Measurements from ENCODE around the gene CRB2.

CRB2 gene

GRCh38 chr9:123353984-123354591 lies 1.9 kb upstream of the CRB2 start:
- H3K4me3 ChIP-seq (ENCODE audit: low read length): no peak overlapping the region
- peak; percentile 88 for TF ChIP-seq CTCF (conservative IDR thresholded peaks at IDR 0.05; ENCODE audit: low read depth, low read length)
- no peak for DNase-seq (ENCODE audit: low read depth)

- DNase-seq (ENCODE audit: low read depth): no peak
- TF ChIP-seq CTCF (conservative IDR thresholded peaks at IDR 0.05; ENCODE audit: low read depth, low read length): no peak
- H3K4me3 ChIP-seq (ENCODE audit: low read length): no peak overlapping the region
These were observed 1.0 kb upstream of the CRB2 start for GRCh38 chr9:123354806-123355508.

GRCh38 chr9:123356851-123357742 lies 1.1 kb downstream of the CRB2 start:
- peak overlapping the region; percentile 80 for H3K4me3 ChIP-seq (ENCODE audit: low read length)
- TF ChIP-seq CTCF (conservative IDR thresholded peaks at IDR 0.05; ENCODE audit: low read depth, low read length): no peak
- no peak for DNase-seq (ENCODE audit: low read depth)

GRCh38 chr9:123357743-123358059 lies 1.7 kb downstream of the CRB2 start:
- no peak for TF ChIP-seq CTCF (conservative IDR thresholded peaks at IDR 0.05; ENCODE audit: low read depth, low read length)
- no peak for DNase-seq (ENCODE audit: low read depth)
- peak overlapping the region; percentile 80 for H3K4me3 ChIP-seq (ENCODE audit: low read length)

GRCh38 chr9:123358181-123358905 lies 2.3 kb downstream of the CRB2 start:
- no peak for DNase-seq (ENCODE audit: low read depth)
- no peak overlapping the region for H3K4me3 ChIP-seq (ENCODE audit: low read length)
- TF ChIP-seq CTCF (conservative IDR thresholded peaks at IDR 0.05; ENCODE audit: low read depth, low read length): no peak

- TF ChIP-seq CTCF (conservative IDR thresholded peaks at IDR 0.05; ENCODE audit: low read depth, low read length): no peak
- no peak for DNase-seq (ENCODE audit: low read depth)
- H3K4me3 ChIP-seq (ENCODE audit: low read length): no peak overlapping the region
These were observed 3.1 kb downstream of the CRB2 start for GRCh38 chr9:123359106-123359505.

All from retinal pigment epithelial cell (primary cell).